Measurements from ENCODE around the gene FAM216A.

Gene FAM216A

DNA sequence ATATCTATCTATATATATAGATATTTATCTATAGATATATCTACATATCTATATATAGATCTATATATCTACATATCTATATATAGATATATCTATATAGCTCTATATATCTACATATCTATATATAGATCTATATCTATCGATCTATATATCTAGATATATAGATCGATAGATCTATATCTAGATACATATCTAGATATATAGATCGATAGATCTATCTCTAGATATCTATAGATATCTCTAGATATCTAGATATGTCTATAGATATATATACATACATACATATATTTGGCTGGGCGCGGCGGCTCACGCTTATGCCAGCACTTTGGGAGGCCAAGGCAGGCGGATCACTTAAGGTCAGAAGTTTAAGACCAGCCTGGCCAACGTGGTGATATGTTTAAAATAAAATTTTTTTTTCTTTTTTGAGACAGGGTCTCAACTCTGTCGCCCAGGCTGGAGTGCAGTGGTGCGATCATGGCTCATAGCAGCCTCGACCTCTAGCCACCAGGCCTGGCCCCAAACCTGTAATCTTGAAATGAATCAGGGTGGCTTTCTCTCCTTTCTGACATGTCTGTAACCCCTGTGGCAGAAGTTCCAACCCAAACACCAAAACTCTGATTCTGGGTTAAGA, 36.6 kb upstream of the FAM216A start:
- peak overlapping the region; percentile 36 for H3K4me3 ChIP-seq (replicated peaks; ENCODE audit: low read depth, low read length)
- TF ChIP-seq, protein P1, sequence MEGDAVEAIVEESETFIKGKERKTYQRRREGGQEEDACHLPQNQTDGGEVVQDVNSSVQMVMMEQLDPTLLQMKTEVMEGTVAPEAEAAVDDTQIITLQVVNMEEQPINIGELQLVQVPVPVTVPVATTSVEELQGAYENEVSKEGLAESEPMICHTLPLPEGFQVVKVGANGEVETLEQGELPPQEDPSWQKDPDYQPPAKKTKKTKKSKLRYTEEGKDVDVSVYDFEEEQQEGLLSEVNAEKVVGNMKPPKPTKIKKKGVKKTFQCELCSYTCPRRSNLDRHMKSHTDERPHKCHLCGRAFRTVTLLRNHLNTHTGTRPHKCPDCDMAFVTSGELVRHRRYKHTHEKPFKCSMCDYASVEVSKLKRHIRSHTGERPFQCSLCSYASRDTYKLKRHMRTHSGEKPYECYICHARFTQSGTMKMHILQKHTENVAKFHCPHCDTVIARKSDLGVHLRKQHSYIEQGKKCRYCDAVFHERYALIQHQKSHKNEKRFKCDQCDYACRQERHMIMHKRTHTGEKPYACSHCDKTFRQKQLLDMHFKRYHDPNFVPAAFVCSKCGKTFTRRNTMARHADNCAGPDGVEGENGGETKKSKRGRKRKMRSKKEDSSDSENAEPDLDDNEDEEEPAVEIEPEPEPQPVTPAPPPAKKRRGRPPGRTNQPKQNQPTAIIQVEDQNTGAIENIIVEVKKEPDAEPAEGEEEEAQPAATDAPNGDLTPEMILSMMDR (IDR thresholded peaks at IDR 0.05; ENCODE audit: low read depth, low read length, missing control alignments): no peak
- no peak for DNase-seq (ENCODE audit: extremely low read depth, low read depth)

DNA sequence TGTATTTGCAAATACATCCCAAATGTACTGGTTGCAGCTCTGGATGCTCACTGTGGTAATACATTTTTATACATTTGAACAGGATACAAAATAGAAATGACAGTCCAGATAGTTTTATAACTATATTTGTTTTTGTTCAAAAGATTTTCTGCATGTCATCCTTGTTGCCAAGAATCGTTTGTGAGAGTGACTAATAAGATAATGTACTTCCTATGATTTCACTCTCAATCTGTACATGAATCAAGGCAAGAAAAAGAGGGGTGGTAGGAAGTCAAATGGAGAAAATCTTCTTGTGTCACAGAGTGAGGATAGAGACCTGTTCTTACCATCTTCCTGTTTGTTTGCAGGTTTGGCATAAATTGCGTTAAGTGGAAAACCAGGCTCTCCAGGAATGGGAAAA, 32.4 kb upstream of the FAM216A start:
- TF ChIP-seq, protein P1 (IDR thresholded peaks at IDR 0.05; ENCODE audit: low read depth, low read length, missing control alignments): no peak
- H3K4me3 ChIP-seq (replicated peaks; ENCODE audit: low read depth, low read length): no peak overlapping the region
- DNase-seq (ENCODE audit: extremely low read depth, low read depth): no peak

DNA sequence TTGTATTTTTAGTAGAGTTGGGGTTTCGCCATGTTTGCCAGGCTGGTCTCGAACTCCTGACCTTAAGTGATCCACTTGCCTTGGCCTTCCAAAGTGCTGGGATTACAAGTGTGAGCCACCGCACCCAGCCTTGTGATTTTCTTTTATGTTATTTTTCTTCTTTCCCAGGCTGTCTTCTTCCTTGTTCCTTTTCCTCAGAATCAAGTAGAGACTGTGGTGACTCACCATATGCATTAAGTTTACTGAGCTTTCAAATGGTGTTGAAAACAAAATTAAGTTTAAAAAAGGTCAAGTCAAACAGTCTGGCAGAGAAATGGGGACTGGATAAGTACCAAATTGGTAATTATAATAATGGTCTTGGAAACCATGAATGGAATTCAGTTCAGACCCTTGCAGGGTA, 24.2 kb upstream of the FAM216A start:
- no peak overlapping the region for H3K4me3 ChIP-seq (replicated peaks; ENCODE audit: low read depth, low read length)
- TF ChIP-seq, protein P1 (IDR thresholded peaks at IDR 0.05; ENCODE audit: low read depth, low read length, missing control alignments): no peak
- DNase-seq (ENCODE audit: extremely low read depth, low read depth): no peak

DNA sequence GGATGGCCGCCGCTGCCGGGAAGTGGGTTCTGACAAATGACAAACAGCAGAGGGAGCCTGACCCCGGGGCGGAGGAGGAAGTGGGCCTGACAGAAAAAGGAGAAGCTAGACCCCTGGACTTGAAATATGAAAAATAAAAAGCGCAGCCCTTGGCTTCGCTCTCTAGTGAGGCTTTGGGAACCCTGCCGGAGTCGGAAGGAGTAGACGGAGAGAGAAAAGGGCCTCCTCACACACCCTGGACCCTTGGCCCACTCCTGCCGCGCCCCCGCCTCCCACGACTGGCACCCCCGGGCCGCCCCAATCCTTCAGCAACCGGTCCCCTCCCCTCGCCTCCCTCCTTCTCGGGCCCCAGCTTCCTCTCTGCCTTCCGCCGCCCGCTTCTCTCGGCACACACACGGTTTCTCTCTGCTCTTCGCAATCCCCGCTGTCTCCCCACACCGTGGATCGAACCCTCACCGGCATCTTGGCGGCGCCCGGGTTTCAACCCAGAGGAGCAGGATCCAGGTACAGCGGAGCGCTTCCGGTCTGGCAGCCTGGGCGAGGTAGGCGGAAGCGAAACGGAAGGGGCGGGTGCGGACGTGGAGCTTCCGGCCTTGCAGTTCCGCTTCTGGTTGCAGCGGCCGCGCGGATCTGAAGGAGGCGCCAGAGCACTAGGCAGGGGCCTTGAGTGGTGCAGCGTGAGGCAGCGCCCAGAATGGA, 18.7 kb upstream of the FAM216A start, which contains the start of gene ARPC3:
ARPC3 (minus strand) TSS at position 539 of the 699 bp plus-strand sequence; CDS start at position 462, 77 bp downstream.
- TF ChIP-seq, protein P1 (IDR thresholded peaks at IDR 0.05; ENCODE audit: low read depth, low read length, missing control alignments): peak; percentile 87
- peak; percentile 77 for DNase-seq (ENCODE audit: extremely low read depth, low read depth)
- H3K4me3 ChIP-seq (replicated peaks; ENCODE audit: low read depth, low read length): peak within 1 kb of the TSS; percentile 89

DNA sequence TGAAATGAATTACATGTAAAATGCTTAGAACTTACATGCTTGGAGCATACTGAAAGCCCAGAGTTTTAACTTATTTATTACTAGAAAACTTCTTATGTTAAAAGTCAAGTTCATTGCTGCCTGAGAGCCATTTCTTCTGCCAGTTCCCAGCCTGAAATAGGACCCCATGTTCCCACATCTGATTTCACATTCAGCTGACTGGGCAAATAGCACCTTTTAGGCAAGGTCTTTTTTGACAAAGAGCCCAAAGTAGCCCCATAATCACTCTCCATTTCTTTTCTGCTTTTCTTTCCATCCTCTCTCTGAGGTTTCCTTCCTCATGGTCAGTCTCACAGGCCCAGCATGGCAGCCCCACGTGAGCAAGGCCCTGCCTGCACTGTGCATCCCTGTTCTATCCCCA, 17.4 kb upstream of the FAM216A start:
- TF ChIP-seq, protein P1 (IDR thresholded peaks at IDR 0.05; ENCODE audit: low read depth, low read length, missing control alignments): no peak
- no peak overlapping the region for H3K4me3 ChIP-seq (replicated peaks; ENCODE audit: low read depth, low read length)
- no peak for DNase-seq (ENCODE audit: extremely low read depth, low read depth)

DNA sequence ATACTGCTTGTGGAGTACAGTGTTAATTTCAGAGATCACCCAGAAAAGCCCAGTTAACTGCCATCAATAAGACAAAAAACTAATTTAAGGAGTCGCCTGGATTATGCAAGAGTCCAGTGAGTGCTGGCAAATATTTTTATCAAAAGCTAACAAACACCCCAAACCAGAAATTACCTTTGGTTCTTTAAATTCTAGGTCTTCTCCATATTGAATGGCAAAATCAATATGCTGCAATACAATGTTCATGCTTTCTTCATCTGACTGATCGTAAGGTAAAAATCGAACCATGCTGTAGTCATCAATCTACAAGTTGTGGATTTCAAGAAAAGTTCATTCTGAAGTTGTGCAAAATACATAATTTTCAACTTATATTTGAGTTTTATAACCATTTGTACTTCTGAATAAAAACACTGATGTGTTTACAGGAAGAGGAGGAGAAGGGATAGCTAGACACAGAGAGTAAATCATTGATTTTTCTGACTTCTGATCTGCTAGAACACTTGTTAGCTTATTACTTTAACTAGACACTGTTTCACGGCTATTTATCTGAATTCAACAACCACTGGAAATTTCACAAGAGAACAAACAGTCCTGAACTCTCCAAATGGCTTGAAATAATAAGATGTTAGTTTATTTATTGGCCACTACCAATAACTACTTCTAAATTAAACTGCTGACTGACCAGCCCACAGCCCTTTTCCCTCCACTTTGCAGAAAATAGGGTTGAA, 14.9 kb upstream of the FAM216A start:
- TF ChIP-seq, protein P1 (IDR thresholded peaks at IDR 0.05; ENCODE audit: low read depth, low read length, missing control alignments): no peak
- H3K4me3 ChIP-seq (replicated peaks; ENCODE audit: low read depth, low read length): no peak overlapping the region
- DNase-seq (ENCODE audit: extremely low read depth, low read depth): no peak

Measured in HFF-Myc (cell line).